ENCODE data around the gene CSTPP1.
"Not testable (repeated sequence)": the region's sequence is repeated elsewhere in the genome, so short reads cannot be mapped to it uniquely, and the experiment has no call there.

The CSTPP1 gene

GRCh38 chr11:47207459-47207858 lies 270.9 kb downstream of the CSTPP1 start:
- in situ Hi-C loops (cut with MboI; ENCODE audit: low pct_unique_long_range_greater_than_20kb, low sequenced_read_pairs, unreplicated experiment) = no loop called here
- DNase-seq (ENCODE audit: low spot score) = peak; percentile 4
- TF ChIP-seq CTCF (IDR thresholded peaks at IDR 0.05; ENCODE audit: extremely low read depth, insufficient read depth, missing control alignments) = no peak

- in situ Hi-C loops (cut with MboI; ENCODE audit: low pct_unique_long_range_greater_than_20kb, low sequenced_read_pairs, unreplicated experiment); DNase-seq (ENCODE audit: low spot score): not testable (repeated sequence)
These were observed 271.5 kb downstream of the CSTPP1 start for GRCh38 chr11:47208008-47208552.

GRCh38 chr11:47208628-47209027 lies 272.1 kb downstream of the CSTPP1 start:
- in situ Hi-C loops (cut with MboI; ENCODE audit: low pct_unique_long_range_greater_than_20kb, low sequenced_read_pairs, unreplicated experiment) = no loop called here
- no peak for TF ChIP-seq CTCF (IDR thresholded peaks at IDR 0.05; ENCODE audit: extremely low read depth, insufficient read depth, missing control alignments)
- DNase-seq (ENCODE audit: low spot score) = no peak

Data from GM13977 (cell line).